ENCODE results near the gene AANAT.

GRCh38 chr17:76445697-76446448 is 21.5 kb upstream of the AANAT start:
- no peak for TF ChIP-seq CTCF (IDR thresholded peaks at IDR 0.05)
- TF ChIP-seq POLR2A (IDR thresholded peaks at IDR 0.05): no peak
- TF ChIP-seq EP300 (IDR thresholded peaks at IDR 0.05): no peak
